Stimulated activated CD4-positive, alpha-beta T cell treated with anti-CD3 and anti-CD28 coated beads, TNF-alpha, amount 100 ng/mL, for 48 hours (primary cell): ENCODE data around the gene TMUB1.

ENCODE experiments used
- DNase-seq, 3 donors: peaks; one replicate each; pipeline ENCODE4 v3.0.0-alpha.2; 2020; ENCODE audit warnings: low read depth in 3 of 3

Gene TMUB1

DNA sequence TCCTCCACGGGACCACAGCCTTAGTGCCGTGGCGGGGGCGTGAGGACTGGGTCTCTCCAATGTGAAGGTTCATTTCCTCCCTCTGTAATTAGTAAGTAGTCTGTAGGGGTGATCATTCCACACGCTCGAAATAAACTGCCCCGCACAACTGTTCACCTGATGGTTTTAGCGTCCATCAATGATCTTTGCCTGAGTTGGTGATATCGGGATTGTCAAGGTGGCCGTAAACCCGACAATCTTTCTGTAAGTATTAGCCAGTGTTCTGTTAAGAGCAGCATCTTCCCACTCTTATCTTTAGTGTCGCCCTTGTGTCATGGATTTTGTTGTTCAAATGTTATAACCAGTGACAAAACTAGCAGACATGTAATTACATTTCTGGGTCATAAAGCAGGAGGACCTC is 20.7 kb upstream of the TMUB1 start:
- no peak for DNase-seq

DNA sequence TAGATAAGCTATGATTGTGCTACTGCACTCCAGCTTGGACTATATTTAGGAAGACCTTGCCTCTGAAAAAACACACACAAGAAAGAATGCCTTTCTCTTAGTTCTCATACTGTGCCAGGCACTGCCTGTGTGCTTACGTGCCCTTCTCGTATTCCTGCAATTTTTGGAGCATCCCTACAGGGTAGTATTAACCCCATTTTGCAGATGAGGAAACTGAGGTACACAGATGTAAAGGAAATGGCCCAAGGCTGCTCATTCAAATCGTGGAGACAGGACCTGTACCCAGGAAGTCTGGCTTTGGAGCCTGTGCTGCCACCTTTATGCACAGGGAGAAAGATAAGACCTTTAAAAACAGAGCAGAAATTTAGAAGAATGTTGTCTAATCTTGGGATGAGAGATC is 19.7 kb upstream of the TMUB1 start:
- no peak for DNase-seq

DNA sequence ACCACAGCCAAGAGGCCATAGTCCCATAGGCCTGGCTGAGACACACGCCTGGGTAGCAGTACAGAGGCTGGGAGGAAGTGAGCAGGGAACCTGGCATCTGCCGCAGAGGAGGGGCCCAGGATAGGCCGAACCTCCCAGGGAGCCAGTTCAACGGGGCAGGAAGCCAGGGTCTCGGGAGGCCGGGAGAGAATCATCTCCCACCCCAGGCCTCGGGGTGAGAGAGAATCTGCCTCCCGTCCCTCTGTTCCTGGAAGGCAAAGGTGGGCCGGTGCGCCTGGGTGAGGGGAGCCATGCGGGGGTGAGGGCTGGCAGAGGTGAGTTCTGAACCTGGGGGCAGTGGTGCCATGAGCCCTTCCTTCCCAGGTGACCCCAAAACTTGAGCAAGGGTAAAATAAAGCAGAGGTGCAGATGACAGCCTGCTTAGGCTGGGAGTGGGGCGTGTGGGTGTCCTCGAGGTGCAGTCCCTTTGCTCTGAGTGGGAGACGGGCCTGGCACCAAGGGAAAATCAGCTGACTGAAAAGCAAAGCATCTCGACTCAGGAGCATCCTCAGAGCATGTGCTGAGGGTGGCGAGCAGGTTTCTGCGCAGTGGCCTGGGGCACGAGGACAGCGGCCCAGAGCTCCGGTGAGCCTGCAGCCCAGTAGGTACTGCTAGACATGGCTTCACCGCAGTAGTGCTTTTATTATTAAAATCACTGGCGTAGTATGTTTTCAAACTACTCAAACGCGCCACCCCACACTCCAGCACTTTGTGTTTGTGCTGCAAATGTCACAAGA is 18.5 kb upstream of the TMUB1 start:
- DNase-seq, result no peak

DNA sequence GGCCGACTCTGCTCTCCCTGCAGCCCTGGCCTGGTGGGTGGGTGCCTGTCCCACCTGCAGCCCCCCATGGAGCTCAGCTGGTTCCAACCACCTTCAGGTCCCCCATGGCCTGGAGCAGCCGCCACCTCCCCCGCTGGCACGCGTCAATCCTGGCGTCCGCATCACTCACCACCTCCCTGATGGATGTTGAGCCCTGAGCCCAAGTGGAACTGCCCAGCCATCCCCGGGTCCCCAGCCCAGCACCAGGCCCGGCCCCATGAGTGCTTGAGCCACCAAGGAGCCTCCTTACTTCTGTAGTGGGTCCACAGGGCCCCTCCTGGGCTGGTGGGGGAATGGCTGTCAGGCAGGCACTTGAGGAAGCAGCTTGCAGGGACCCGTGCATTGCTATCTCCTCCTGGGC is 17.6 kb upstream of the TMUB1 start:
- no peak for DNase-seq

DNA sequence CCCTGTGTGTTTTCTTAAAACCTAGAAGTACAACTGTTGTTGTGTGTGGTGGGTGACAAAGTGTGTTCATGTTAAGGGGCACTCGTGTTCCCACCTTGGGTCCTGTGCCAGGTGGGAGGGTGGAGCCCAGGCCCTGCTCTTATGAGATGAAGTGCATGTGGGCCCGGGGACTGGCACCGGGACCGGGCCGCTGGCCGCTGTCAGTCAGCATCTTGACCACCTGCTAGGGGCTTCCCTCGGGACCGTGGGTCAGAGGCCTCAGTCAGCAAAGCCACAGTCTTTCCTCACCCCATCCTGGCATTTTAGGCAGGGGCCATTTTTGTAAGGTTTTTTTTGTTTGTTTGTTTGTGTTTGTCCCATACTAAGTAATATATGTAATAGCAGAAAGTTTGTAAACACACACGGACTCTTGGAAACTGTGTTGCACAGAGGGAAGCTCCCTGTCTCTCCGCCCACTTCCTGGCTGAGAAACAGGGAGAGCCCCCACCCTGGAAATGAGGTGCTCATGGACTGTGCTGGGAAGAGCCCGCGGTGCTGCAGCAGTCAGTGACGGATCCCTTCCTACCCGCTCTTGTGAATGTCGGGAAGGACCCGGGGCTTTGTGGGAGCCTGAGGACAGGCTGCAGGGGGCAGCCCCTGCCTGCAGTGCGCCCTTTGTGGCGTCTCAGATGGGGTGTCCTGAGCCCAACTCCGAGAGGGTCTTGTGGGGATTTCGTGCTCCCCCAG is 16.4 kb upstream of the TMUB1 start:
- DNase-seq, result no peak

DNA sequence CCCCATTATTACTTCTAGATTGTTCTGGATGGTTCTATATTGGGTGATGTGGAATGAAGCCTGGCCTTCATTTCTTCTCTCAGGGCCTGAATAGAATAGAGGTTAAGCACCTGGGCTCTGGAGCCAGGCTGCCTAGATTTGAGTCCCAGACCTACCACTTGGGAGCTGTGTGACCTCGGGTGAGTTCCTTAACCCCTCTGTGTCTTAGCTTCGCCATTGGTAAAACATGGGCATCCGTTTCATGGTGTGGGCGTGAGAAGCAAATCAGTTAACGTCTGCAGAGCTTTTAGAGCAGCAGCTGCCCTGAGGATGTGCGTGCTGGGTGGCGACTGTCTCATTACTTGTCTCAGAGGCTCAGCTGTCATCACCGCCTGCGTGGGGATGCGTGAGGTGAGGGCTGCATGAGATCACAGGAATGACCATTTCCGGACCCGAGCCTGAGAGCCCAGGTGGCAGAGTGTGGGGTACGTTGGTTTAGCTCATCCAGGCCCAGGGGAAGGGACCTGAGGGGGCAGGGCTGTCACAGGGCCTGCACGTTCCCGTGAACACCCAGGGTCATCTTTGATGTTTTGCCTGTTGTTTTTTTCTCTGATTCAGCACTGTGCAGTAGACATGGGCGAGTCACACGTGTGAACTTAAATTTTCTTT is 12.7 kb upstream of the TMUB1 start:
- no peak for DNase-seq

DNA sequence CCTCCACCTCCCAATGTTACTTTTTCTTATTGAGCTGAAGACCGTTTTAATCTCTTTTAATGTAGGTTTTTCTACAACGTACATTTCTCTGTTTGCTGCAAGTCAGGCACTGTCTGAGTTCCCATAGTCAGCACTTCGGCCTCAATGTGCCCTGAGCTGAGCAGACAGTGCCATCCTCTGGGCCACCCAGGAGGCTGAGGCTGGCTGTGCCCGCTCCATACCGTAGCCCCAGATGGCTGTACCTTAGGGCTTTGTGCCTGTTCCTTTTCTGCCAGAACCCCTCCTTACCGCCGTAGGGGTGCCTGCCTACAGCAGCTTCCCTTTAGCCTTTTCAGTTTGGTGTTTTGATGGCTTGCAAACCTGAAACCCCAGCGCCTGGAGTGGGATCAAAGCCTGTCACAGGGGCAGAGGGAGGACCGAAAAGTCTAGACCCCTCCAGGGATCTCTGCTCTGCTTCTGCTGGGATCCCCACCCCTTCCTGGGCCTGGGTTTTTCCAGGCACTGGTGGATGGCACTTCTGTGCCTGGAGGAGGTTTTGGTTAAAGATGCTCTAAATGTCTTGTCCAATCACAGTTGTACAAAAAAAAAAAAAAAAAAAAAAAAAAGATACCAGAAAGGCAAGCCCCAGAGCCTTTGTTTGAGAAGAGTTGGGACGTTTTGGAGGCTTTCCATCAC is 12.0 kb upstream of the TMUB1 start:
- DNase-seq, result no peak

DNA sequence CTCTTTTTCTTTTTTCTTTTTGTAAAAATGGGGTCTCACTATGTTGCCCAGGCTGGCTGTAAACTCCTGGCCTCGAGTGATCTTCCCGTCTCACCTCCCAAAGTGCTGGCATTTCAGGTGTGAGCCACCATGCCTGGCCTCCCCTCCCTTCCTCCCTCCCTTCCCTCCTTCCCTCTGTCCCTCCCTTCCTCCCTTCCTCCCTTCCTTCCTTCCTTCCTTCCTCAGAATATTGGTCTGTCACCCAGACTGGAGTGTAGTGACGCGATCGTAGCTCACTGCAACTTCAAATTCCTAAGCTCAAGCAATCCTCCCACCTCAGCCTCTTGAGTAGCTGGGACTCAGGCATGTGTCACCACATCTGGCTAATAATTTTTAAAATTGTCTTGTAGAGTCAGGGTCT is 11.4 kb upstream of the TMUB1 start:
- no peak for DNase-seq

DNA sequence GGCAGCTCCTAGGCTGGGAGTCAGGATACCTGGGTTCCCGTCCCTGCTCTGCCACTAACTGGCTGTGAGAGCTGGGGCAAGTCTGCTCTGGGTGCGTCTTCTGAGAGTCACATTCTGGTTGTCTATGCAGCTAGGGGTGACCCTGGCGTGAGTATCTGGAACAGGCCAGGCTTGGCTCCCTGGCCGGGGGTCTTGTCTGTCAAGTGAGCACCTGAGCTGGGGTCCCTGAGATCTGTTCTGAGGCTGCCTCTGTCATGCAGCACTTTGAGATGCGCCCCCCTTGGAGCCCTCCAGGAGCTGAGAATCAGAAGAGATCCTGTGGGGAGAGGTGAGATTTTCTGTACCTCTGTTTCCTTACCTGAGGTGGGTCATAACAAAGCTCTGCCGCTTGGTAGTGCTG is 10.5 kb upstream of the TMUB1 start:
- no peak for DNase-seq

DNA sequence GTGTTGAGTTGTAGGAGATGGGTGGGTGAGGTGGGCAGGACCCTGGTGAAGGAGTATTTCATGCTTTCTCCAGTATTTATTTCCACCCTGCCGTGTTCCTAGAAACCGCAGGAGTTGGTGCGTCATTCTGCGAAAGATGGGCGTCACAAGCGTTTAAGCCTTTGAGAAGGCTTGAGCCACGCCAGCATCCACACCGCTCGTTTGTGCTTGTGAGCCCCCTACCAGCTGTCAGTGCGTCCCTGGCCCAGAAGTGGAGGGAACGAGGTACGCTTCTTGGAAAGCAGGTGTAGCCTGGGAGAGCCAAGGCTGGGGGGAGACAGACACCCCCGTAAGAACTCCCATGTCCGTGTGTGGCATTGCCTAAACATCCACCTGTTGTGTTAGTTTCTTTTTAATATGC is 8.7 kb upstream of the TMUB1 start:
- DNase-seq, result no peak

DNA sequence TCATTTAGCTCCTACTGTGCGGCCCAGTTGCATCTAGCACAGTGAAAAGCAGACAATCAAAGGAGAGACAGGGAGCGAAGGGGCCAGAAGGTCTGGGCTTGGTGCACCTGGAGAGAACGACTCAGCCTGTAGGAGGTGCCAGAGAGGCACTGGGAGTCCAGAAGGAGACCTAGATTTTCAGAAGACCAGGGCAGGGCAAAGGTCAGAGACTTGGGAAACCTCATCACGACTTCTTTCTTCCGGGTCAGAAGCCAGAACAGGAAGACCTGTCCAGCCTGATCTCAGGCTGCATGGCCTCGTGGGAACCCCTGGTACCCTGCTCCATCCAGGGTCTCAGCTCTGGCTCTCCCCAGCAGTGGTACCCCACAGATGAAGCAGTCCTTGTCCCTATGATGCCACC is 8.1 kb upstream of the TMUB1 start:
- no peak for DNase-seq

DNA sequence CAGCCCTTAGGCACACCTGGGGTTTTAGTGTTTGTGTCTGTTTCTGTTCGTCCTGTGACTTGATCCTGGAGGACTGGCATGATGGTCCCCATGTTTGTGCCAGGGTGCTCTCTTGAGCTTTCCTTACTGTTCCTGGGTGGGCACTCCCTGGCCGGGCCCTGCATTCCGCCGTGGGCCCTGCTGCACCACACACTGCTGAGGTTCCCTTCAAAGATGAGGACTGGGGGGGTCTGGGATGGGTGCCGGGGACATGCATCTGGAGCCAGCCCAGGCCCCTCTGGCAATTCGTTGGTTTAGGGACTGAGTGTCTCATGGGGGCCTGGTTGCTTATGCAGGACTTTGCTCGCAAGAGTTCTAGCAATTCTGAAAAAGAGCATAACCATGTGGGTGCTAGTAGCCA is 7.7 kb upstream of the TMUB1 start:
- DNase-seq, result no peak

DNA sequence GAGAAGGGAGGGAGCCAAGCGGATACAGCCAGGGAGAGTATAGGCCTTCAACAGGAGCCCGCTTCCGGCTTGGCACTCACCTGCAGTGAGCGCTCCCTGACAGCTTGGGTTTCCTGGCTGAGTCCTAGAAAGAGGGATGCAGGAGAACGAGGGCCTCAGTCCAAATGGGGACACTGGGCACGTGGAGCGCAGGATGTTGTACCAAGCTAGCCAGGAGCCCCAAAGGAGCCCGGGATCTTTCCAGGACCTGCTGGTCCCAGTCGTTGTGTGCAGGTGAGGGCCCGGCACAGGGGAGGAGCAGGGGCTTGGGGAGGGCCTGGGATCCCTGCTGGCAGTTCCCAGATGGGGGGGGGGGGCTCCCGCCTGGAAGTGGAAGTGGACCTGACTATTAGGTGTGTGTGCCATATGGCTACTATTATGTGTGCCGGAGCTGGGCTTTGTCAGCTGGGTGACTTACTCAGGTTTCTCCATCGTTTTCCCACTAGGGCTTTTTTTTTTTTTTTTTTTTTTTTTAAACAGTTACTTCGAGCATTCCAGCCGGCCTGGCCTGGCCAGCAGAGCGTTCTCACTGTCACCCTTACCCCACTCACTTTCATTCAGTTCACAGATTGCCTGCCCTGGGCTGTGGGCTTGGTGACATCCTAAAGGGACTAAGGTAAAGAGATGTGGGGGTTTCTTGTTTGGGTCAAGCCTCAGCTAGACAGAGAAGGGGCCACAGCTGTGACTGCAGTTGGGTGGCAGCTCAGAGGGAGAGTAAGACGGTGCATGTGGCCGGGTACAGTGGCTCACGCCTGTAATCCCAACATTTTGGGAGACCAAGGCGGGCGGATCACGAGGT is 6.8 kb upstream of the TMUB1 start:
- no peak for DNase-seq

DNA sequence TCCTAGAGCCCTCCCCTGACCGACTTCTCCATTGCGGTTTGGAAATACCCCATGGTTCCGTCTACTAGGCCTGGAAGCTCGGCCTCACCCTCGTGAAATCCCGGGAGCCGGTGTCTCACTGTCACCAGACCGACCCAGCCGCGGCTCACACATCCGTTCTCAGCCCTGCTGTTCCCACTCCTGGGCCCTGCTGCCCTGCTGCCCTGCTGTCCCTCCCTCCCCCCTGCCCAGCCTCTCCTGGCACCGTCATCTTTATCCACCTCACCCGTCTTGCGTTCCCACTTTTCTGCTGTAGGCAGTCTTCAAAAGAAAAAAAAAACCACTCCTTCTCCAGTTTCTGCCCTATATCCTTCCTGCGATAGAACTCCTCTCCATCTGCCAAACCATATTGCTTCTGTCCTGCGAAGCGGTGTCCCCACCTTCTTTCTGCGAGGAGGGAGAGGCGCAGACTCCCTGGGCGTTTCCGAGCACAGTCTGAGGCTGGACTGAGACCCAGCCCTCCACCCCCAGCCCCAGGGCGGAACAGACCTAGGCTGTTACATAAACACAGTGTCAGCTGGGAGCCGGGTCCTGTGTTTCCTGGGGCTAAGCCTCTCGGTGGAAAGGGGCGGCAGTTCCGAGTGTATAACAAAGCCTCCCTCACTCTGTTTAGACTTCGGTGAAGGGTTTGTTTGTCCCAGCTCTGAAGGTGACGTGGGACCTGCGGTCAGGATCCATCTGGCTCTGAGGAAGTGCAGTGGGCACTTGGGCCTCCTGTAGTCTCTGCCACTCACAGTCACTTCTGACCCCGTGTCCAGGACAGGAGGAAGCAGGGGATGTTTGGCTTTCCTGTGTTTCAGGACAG is 5.8 kb upstream of the TMUB1 start:
- DNase-seq, result no peak

DNA sequence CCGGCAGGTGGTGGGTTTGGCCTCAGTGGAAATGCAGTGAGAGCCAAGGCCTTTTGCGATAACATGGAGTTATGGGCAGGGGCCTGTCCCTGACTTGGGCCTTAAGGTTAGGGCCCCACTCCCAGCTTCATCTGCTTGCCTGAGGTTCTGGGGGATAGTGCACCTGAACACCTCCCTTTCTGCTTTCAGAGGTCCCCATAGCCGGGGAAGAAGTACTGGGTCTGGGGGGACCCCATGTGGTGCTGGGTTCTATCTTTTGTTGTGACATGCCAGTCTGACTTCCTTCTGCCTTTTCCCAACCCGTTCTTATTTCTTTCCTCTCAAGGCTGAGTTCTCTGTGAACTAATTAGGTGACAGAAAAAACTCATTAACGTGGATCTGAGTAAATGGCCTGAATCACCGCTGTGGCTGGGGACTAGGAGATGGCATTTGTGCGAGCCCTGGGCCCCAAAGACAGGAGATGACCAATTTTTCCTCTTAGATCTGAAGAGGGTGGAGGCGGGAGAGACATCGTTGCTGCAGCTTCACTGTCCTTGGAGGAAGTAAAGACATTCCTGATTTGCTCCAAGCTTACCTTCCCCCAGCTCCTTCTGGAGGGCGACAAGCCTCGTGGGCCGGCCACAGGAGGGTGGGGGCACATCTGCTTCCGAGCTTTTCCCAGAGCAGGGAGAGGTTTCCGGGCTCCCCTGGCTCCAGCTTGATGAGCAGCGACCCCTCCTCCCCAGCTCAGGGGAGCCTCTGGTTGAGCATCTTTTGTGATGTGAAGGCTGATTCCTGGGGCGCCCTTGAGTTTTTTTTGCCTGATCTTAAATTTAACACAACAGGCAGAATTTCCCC is 4.9 kb upstream of the TMUB1 start:
- no peak for DNase-seq

DNA sequence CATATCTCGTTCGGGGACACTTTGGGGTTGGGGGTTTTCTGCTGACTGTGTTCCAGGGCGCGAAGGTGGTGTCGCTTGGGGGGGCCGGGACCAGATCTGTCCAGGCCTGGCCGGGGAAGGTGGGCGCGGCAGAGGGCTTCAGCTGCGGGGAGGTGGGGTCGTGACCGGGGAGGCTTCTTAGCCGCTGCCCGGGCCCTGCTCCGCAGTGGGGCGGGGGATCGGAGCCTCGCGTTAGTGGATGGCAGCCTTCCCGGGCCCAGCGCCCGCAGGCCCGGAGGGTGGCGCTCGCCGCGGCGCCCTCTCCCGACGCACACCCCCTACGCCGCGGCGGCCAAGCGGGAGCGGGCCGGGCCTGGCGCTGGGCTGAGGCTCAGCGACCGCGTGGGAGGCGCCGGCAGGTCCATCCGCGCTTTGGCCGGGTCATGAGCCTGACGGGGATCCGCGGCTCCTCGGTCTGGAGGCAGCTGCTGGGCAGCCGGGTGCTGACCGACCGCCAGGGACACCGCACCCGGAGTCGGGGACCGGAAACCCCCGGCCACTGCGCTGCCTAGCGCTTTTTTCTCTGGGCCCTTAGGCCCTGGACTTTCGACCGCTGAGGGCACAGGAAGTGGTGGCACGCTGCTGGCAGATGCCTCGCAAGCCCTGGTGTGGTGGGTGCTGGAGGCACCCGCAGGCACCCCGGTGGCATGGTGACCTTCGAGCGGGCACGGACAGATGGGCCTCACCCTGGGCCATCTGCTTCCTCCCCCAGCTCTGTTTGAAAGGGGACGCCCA is 4.1 kb upstream of the TMUB1 start:
- no peak for DNase-seq

DNA sequence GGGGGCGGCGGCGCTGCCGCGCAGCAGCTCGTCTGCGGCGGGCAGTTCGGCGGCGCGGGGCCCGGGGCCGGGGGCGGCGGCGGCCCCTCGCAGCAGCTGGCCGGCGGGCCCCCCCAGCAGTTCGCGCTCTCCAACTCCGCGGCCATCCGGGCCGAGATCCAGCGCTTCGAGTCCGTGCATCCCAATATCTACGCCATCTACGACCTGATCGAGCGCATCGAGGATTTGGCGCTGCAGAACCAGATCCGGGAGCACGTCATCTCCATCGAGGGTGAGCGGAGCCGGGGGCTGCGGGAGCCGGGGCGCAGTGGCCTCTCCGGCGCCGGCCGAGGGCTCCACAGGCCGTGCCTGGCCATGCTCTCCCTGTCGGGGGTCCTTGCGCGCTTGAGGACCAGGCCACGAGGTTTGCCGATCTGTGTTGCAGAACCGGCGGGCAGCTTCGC is 3.5 kb upstream of the TMUB1 start:
- no peak for DNase-seq

DNA sequence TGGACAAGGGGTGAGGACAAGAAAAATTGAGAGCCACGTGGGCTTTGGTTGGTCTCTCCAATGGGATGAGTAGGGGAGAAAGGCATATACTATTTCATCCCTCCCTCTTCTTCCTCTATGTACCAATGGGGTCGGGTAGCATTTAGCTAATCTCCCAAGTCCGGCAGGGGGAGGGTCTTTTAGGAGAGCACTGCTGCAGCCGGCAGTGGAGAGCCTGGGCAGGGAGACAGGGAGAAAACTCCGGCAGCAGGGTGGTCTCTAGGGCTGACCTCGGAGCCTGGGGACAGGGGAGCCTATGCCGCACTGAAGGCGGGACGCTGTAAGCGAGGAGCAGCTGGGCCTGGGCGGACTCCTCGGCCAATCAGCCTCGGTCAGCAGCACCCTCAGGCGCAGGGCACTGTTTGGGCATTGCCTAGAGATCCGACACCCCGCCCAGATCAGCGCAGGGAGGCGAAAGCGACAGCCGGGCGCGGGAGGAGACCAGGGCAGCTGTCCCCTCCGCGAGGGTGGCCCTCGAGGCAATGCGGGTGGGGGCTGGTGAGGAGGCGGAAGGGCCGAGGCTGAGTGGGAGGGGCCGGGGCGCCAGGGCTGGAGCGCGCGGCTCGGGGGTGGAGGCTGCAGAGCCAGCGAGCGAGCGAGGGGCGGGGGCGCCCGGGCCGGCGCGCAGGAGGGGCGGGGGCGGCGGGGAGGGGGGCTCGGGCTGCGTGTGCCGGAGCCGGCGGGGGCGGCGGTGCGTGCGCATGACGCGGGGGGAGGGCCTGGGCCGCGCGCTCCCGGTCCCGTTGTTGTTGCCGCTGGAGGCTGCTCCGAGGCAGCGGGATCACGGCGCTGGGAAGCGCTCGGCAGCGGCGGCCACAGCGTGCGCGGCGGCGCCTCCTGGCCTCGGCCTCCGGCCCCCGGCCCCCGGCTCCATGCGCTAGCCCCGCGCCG is 2.7 kb upstream of the TMUB1 start, which contains the start of gene AGAP3:
Gene AGAP3 (plus strand): TSS at position 785 of the 930 bp plus-strand sequence. CDS start 267 bp downstream, outside the sequence.
- no peak for DNase-seq
